Effector CD8-positive, alpha-beta T cell (primary cell): Measurements from ENCODE around the gene GPR142.

ENCODE experiments used
- DNase-seq: peaks from one replicate; lab custom pipeline; 2025; lab: John Stamatoyannopoulos, UW

Gene GPR142

DNA sequence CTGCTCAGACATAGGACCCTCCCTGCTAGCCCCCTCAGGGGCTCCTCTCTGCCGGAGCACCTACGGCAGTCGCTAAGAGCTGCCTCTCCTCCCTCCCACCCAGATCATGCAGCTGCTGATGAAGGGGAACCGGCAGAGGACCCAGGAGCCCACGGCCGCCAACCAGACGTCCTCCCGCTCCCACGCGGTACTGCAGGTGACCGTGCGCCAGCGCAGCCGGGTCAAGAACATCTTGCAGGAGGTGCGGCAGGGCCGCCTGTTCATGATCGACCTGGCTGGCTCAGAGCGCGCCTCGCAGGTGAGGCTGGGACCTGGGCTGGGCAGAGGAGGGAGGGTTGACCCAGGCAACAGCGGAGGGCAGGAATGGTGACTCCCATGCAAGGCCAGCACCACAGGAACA lies 22.6 kb upstream of the GPR142 start:
- DNase-seq = no peak

GRCh38 chr17:74345433-74346241 lies 21.7 kb upstream of the GPR142 start:
- no peak for DNase-seq

DNA sequence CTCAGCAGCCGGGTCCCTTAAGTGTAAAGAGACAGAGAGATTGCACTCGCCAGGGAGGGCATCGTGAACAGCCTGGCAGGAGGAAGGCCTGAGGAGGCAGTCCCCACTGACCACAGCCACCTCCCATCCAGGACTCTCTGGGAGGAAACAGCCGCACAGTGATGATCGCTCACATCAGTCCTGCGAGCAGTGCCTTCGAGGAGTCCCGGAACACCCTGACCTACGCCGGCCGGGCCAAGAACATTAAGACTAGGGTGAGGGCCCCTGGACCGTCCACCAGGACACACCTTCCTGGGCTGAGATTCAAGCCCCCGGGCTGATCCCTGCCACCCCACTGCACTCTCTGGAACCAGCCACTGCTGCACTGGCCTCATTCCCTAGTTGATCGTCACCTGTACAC lies 19.7 kb upstream of the GPR142 start:
- no peak for DNase-seq

DNA sequence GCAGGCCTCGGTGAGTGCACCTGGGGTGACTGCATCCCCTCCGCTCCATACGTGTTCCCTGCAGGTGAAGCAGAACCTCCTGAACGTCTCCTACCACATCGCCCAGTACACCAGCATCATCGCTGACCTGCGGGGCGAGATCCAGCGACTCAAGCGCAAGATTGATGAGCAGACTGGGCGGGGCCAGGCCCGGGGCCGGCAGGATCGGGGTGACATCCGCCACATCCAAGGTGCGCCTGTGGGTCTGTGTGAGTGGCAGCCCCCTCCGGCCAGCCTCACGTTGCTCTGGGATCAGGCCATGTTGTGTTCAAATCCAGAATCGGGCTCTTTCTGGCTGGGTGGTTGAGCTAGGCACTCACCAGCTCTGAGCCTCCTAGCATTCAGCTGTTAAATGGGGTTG lies 18.2 kb upstream of the GPR142 start:
- no peak for DNase-seq

DNA sequence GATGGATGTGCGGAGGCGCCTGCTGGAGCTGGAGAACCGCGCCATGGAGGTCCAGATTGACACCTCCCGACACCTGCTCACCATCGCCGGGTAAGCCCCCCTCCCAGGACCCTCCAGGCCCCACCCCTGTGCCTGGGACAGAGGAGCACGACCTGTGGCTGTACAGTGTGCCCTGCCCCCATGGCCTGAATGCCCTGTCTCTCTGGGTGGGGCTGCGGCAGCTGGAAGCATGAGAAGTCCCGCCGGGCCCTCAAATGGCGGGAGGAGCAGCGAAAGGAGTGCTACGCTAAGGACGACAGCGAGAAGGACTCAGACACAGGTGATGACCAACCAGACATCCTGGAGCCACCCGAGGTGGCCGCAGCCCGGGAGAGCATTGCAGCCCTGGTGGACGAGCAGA lies 16.8 kb upstream of the GPR142 start:
- DNase-seq = no peak

DNA sequence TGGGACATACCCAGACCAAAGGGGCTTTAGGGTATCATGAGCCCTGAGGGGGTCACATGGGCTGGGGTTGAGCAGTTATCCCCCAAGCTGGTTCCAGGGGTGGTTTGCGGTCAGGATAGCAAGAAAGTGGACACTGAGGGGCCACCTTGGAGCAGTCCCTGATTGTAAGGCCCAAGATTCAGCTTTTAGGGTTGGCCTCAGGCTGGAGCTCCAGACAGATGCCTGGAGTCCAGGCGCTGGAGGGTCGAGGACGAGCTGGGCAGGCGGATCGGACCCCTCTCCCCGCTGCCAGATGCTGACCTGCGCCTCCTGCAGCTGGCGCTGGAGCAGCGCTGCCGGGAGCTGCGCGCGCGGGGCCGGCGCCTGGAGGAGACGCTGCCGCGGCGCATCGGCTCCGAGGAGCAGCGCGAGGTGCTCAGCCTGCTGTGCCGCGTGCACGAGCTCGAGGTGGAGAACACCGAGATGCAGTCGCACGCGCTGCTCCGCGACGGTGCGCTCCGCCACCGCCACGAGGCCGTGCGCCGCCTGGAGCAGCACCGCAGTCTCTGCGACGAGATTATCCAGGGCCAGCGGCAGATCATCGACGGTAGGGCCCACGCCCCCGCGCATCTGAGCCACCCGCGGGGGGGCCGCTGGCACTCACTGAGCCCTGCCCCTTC lies 15.6 kb upstream of the GPR142 start:
- no peak for DNase-seq

DNA sequence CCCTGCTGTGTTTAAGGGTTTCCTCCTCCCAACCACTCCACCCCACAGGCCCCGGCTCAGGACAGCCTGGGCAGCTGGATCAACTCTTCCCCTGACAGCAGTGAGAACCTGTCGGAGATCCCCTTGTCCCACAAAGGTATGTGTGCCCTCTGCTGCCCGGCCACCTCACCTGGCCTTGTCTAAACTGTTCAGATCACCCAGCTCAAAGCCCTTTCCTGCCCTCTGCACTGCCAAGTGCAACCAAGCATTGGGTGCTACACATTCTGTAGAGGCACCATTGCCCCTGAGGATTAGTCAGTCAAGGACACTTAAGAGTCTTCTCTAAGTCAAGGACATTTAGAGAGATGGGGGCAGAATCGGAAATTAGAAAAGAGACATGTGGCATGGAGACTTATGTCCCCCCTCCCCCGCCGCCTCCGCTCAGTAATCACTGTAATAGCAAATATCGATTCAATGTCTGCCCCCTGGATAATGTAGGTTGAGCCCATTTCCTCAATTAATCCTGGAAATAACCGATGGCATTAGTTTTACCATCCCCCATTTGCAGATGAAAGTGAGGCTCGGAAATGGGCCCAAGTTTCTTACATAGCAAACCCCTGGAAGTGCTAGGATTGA lies 13.8 kb upstream of the GPR142 start:
- no peak for DNase-seq

- no peak for DNase-seq
Measured at GRCh38 chr17:74354123-74354522, 13.2 kb upstream of the GPR142 start.

DNA sequence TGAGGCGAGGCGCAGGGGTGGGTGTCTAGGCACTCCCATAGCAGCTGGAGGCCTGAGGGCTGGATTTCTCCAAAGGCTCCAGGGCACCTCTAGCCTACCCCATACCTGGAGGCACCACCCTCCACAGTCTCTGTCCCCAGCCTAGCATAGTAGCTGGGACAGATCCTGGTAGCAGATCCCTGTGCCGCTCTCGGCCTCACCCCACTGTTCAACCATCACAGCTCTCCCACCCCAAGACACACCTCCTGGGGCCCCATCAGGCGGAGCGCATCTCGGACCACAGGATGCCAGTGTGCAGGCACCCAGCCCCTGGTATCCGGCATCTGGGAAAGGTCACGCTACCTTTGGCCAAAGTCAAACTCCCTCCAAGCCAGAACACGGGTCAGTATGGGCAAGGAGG lies 12.7 kb upstream of the GPR142 start:
- no peak for DNase-seq

- DNase-seq = no peak
Measured at GRCh38 chr17:74355065-74355464, 12.2 kb upstream of the GPR142 start.

- DNase-seq = no peak
Measured at GRCh38 chr17:74356646-74357465, 10.4 kb upstream of the GPR142 start.

DNA sequence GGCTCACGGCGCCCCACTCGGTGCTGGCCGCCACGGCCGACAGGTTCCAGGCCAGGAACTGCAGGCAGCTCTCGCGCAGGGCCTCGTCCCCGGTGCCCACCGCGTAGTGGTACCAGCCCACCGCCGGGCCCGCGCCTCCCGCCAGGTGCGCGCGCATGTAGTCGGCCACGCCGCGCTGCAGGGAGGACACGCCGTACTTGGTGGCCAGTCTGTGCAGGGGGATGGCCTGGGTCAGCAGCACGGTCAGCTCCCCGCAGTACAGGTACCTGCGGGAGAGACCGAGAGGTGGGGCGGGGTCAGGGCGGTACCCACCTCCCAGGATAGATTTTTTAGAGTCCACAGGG lies 9.9 kb upstream of the GPR142 start:
- no peak for DNase-seq

DNA sequence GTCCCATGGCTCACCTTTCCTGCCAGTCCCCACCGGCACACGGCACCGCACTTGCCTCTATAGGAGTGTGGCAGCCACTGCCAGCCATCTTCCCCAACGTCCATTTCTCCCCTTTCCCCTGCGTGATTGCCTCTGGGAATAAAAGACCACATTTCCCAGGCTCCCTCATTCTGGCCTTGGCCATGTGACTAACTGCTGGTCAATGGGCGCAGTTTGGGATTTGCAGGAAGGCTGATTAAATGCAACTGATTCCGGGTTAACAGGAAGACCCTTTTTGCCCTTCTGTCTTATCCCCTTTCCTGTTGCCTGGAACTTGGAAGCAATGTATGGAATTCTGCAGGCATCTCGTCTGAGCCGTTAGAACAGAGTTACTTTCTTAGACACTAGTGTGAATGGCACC lies 8.6 kb upstream of the GPR142 start:
- DNase-seq = no peak

- no peak for DNase-seq
Measured at GRCh38 chr17:74359916-74360315, 7.4 kb upstream of the GPR142 start.

GRCh38 chr17:74360899-74361229 lies 6.4 kb upstream of the GPR142 start:
- no peak for DNase-seq

DNA sequence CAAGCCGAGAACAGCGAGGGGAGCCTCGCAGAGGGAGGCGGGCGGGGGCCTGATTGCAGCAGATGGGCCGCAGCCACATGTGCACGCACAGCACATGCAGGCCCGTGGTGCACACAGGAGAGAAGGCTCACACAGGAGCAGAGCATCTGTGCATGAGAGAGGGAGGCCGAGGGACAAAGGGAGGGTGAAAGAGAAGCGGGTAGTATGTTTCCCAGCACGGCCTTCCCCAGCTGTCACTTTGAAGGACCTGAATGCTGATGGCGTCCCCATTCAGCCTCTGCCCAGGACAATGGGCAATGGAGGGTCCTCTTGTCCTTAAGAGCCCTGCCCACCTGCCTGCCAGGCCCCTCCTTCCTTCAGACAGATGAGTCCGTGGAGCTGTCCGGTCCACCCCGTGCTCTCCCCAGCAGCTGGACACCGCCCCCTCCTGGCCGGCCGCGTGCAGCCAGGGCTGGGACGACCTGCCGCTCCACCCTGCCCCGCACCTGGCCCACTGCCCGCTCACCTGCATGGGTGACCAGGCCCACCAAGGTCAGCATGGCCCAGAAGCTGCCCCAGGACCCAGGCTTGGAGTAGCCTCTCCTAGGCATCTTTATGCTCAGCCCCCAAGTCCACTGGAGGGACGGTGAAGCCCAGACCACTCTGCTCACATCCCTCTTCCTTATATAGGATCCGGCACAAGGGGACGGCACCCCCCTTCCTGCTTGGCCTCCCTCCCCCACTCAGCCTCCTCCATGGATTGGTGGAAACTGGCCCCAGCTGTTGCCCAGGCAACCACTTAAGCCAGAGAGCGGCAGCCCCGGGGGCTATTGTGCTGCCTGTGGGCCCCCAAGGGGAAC lies 5.9 kb upstream of the GPR142 start, which contains the start of gene BTBD17:
BTBD17 (minus strand) TSS at position 639 of the 839 bp plus-strand sequence; CDS start at position 590, 49 bp downstream.
- DNase-seq = no peak

DNA sequence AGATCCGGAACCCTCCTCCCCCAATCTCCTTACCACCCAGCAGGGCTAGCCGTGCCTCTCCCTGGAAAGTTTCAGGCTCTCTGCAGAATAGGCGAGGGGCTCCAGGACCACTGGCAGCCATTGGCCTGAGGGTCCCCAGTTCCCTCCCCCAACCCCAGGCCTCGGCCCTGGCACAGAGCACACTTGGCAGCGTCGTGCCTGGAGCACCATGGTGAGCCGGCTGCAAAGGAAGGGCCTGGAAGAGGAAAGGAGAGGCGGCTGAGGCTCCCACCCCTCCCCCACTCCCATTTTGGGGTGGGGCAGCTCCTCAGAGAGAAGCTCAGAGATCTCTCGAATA lies 5.3 kb upstream of the GPR142 start:
- DNase-seq = no peak

DNA sequence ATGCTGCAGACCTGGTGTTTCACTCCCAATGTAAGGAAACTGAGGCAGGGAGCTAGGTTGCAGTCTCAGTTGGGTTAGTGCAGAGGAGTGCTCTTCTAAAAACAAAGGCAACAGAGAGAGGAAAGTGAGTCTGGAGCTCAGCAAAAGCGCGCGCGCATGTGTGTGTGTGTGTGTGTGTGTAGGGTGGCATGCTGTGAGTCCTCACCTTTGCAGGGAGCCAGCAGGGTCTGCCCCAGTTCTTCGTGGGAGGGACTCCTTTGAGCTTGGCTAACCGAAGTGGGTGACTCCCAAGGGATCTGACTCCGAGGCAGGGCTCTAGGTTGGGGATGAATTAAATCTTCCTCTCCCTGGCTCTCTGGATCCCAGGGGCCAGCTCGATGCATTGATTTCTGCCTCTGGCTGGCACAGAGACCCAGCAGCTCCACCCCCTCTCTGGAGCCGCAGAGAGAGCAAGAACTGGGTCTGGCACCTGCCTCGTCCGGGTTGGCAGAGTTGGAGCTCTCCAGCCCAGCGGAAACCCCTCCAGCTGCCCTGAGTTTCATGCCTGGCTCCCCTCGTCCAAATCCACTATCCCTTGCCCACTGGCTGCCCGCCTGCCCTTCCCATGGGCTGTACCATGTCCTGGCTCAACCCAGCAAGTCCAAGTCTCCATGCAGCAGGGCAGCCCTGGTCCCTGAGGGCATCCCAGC lies 4.4 kb upstream of the GPR142 start:
- DNase-seq = no peak

GRCh38 chr17:74368341-74369081 lies 1.2 kb downstream of the GPR142 start:
- peak; percentile 73 for DNase-seq

- DNase-seq = peak; percentile 37
Measured at GRCh38 chr17:74369221-74369620, 1.9 kb downstream of the GPR142 start.
